Measurements from ENCODE around the gene C1QTNF12. TPM values are rescaled to one million over a fixed set of nuclear protein-coding genes. Genes with fewer than 3 reads are reported as not detected.

The C1QTNF12 gene
- total and polyA plus RNA-seq, 7 donors = 0.13 to 1.4 (median 0.86) TPM

DNA sequence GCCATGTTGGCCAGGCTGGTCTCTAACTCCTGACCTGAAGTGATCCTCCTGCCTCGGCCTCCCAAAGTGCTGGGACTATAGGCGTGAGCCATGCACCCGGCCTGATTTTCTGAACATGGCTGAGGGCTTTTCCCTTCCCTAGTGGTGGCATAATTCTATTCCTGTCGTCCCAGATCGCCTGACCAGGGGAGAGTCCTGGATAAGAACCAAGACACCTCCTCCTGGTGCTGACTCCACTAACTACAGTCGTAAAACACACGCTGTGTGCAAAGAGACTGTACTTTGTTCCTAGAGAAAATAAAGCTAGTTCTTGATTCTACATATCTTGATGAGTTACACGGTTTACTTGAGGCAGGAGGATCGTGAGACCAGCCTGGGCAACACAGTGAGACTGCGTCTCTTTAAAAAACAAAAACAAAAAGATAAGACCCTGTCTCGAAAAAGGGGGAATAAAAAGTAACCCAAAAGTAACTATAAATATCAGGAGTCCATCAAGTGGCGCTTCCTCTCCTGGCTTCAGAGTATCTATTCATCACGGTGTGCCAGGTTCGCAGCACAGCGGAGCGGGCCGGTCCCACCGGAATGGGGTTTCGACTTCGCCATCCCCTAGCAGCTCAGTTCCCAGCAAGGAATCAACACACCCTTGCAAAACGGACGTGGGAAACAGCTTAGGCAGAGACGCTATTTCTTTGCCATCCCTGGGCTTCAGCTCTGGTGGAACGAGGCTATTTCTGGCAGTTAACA is 15.7 kb downstream of the C1QTNF12 start:
- TF ChIP-seq, protein P1, sequence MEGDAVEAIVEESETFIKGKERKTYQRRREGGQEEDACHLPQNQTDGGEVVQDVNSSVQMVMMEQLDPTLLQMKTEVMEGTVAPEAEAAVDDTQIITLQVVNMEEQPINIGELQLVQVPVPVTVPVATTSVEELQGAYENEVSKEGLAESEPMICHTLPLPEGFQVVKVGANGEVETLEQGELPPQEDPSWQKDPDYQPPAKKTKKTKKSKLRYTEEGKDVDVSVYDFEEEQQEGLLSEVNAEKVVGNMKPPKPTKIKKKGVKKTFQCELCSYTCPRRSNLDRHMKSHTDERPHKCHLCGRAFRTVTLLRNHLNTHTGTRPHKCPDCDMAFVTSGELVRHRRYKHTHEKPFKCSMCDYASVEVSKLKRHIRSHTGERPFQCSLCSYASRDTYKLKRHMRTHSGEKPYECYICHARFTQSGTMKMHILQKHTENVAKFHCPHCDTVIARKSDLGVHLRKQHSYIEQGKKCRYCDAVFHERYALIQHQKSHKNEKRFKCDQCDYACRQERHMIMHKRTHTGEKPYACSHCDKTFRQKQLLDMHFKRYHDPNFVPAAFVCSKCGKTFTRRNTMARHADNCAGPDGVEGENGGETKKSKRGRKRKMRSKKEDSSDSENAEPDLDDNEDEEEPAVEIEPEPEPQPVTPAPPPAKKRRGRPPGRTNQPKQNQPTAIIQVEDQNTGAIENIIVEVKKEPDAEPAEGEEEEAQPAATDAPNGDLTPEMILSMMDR (IDR thresholded peaks at IDR 0.05) = peak; percentile 6
- peak overlapping the region; percentile 96 for H3K27ac ChIP-seq
- 9 to 13% (median 10%) methylated on average over 24 of the region's 24 CpGs for WGBS, 3 donors
- intact Hi-C loops (cut with DNase I) = loop anchor here (5.0 kb wide), 1 partner anchor 41 kb away; the partner anchor contains the start of gene UBE2J2 (in 2 of the 2)
- no peak for DNase-seq
- H3K4me1 ChIP-seq = peaks cover 24% of the 10 kb centered on the region
- H3K9me3 ChIP-seq = peaks cover 7% of the 10 kb centered on the region
- ATAC-seq = peak in 3 of 4 donors; percentile 25 to 47 (median 36)
- H3K36me3 ChIP-seq (ENCODE audit: insufficient read depth in 1 of 2, low read depth in 1 of 2) = peaks cover 7 to 28% of the 10 kb centered on the region in 2 donors
- H3K4me3 ChIP-seq = peak overlapping the region; percentile 91
- no peaks in the 10 kb centered on the region for H3K27me3 ChIP-seq (ENCODE audit: insufficient read depth in 3 of 3, low read length in 2 of 3)

DNA sequence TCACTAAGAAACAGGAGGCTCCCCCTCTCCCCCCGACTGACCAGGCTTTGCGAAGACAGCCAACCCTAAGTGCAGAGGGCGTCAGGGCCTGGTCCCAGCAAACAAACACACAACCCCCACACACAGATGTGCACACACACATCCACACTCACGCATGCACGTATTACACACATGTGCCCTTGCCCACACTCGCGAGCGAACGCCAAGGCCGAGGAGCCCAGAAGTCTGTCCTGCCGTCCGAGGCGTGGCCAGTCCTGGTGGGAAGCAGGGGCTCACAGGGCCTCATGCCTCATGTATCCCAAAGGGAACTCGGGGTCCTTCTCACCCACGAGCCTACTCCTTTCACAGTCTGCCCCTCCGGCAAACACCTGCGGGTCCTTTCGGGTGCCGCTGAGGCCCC is 16.8 kb downstream of the C1QTNF12 start:
- no peak for DNase-seq
- Histone ChIP-seq H3K9me3 (peaks cover 7% of the 10 kb centered on the region), H3K36me3 (ENCODE audit: insufficient read depth in 1 of 2, low read depth in 1 of 2) (peaks cover 7 to 31% of the 10 kb centered on the region in 2 donors), H3K27me3 (ENCODE audit: insufficient read depth in 3 of 3, low read length in 2 of 3) (no peaks in the 10 kb centered on the region), H3K4me3 (peak overlapping the region; percentile 91), H3K27ac (no peak overlapping the region), H3K4me1 (peaks cover 26% of the 10 kb centered on the region)
- ATAC-seq = no peak
- intact Hi-C loops (cut with DNase I) = loop anchor here (5.0 kb wide), 1 partner anchor 43 kb away; the partner anchor contains the start of gene UBE2J2 (in 2 of the 2)
- 85 to 87% (median 86%) methylated on average over 19 of the region's 19 CpGs for WGBS, 3 donors
- TF ChIP-seq, protein P1 (IDR thresholded peaks at IDR 0.05) = no peak

DNA sequence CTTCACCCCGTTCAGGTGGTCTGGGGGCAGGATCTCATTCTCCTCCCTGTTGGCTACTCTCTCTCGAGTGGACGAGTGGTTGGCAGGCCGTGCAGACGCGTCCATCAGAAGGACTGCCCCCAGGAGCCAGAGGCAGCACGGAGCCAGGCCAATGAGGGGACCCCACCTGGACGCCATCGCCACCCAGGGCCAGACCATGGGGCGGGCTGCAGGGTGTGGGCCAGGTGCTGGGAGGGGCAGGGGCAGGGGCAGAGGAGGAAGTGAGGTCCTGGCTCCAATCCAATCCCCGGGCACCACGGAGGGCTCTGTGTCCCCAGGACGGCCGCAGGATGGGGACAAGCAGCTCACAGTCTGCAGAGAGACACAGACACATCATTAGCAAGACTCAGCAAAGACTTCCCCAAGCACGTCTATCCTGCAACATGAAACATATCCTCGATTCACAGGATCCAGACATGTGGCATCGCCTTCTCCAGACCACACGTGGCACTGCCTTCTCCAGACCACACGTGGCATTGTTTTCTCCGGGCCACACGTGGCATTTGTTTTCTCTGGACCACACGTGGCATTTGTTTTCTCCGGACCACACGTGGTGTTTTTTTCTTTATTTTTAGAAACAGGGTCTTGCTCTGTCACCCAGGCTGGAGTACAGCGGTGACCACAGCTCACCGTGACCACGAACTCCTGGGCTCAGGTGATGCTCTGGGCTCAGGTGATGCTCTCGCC is 17.8 kb downstream of the C1QTNF12 start:
- no peak overlapping the region for H3K4me3 ChIP-seq
- H3K27ac ChIP-seq = no peak overlapping the region
- H3K4me1 ChIP-seq = peaks cover 26% of the 10 kb centered on the region
- peaks cover 7% of the 10 kb centered on the region for H3K9me3 ChIP-seq
- H3K27me3 ChIP-seq (ENCODE audit: insufficient read depth in 3 of 3, low read length in 2 of 3) = no peaks in the 10 kb centered on the region
- TF ChIP-seq, protein P1 (IDR thresholded peaks at IDR 0.05) = no peak
- ATAC-seq (no peak), DNase-seq (no peak)
- H3K36me3 ChIP-seq (ENCODE audit: insufficient read depth in 1 of 2, low read depth in 1 of 2) = peaks cover 7 to 41% of the 10 kb centered on the region in 2 donors
- WGBS, 3 donors = 82 to 88% (median 82%) methylated on average over 27 to 28 of the region's 28 CpGs
- intact Hi-C loops (cut with DNase I) = no loop called here

DNA sequence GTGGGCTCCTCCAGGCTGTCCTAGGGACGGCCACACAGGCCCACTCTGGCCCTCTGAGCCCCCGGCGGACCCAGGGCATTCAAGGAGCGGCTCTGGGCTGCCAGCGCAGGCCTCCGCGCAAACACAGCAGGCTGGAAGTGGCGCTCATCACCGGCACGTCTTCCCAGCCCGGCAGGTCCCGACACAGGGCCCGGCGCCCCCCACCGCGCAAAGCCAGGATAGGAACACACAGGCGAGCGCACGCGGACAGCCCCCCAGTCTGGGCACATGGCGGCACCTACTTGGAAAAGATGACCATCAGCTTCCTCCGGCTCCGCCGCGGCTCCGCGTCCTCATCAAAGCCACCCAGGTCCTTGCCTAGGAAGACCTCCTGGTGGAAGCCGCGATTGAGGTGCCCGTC is 18.3 kb downstream of the C1QTNF12 start:
- intact Hi-C loops (cut with DNase I) = no loop called here
- H3K4me1 ChIP-seq = peaks cover 24% of the 10 kb centered on the region
- 92 to 95% (median 93%) methylated on average over 29 to 30 of the region's 30 CpGs for WGBS, 3 donors
- ATAC-seq (no peak), DNase-seq (no peak)
- H3K27me3 ChIP-seq (ENCODE audit: insufficient read depth in 3 of 3, low read length in 2 of 3) = no peaks in the 10 kb centered on the region
- no peak overlapping the region for H3K4me3 ChIP-seq
- H3K9me3 ChIP-seq = peaks cover 6% of the 10 kb centered on the region
- TF ChIP-seq, protein P1 (IDR thresholded peaks at IDR 0.05) = no peak
- H3K27ac ChIP-seq = no peak overlapping the region
- peaks cover 7 to 45% of the 10 kb centered on the region in 2 donors for H3K36me3 ChIP-seq (ENCODE audit: insufficient read depth in 1 of 2, low read depth in 1 of 2)
